HG03469 (cell line): ENCODE results near the gene C6orf47.

Source experiments
- ATAC-seq: cut with Tn5 transposase; IDR thresholded peaks from one replicate; pipeline ENCODE4 v1.9.1; 2021; ENCODE audit warnings: mild to moderate bottlenecking, moderate library complexity, moderate number of reproducible peaks; ENCODE audit not compliant: unreplicated experiment

C6orf47 gene

DNA sequence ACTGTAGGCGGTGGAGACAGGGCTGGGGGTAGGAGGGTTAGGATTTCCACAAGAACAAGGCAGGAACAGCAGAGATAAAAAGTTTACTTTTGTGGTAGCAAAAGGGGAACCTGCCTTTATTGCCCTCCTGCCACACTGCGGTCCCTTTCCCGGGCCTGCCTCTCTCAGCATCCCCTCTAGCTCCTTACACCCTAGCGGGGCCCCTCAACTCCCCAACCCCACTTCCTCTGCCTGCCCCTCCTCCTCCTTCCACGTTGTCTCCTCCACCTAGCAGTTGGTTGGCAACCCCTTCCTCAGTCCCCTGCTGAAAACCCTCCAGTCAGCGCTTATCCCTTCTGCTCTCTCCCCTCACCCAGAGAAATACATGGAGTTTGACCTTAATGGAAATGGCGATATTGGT, 44.8 kb downstream of the C6orf47 start:
- no peak for ATAC-seq

DNA sequence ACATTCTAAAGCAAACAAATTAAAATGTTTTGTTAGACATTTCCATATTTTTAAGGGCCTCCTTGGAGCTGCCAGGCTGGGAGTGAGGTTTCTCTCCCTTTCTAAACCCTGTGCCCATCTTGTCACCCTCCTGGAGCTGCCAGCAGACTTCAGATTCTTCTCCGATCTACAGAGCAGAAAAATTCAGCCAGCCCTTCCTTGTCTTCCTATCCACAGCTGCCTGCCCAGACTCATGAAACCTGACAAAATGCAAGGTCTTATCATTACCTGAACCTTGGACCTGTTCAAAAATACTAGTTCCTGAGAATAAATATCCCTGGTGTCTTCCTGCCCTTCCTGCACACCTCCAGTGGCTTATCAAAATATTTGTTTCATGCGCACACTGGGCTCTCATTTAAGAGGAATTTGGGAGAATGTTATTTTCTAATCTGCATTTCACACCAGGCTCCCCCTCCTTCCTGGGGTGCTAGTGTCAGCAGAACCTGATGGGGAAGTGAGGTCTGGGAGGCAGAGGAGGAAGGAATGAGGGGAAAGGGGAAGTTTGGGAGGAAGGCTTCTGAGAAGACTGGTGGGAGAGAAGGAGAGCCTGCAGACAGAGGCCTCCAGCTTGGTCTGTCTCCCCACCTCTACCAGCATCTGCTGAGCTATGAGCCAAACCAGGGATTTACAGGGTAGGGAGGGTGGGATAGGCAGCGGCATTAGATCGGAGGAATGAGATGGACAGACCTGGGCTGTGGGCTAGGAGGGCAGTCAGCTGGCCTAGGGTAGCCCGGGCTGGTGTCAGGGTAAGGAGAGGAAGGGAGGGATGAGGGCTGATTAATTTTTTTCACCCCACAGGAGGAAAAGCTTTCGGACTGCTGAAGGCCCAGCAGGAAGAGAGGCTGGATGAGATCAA, 45.6 kb downstream of the C6orf47 start, which contains the start of gene AIF1:
Gene AIF1 (plus strand): TSS at position 551 of the 895 bp plus-strand sequence. CDS start 96 bp downstream, at position 647.
- ATAC-seq = no peak

DNA sequence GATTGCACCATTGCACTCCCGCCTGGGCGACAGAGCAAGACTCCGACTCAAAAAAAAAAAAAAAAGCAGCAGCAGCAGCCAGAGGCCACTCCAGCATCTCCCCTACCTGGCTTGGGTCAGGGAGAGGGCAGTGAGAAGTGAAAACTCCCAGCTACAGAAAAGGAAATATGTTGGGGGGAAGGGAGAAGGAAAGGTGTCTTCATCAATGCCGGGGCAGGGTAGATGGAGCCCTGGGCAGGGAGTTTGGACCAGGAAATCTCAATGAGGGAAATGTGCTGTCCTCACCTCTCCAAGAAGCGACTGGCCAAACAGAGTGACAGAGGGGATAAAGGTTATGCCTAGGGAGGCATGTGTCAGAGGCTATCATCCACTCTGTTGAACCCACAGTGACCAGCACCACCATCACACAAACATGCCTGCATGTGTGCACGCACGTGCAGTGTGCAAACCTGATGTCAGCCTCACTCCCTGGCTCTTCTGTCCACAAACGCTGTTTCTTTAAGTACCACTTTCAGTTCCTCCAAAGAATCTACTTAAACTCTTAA, 46.4 kb downstream of the C6orf47 start:
- no peak for ATAC-seq

DNA sequence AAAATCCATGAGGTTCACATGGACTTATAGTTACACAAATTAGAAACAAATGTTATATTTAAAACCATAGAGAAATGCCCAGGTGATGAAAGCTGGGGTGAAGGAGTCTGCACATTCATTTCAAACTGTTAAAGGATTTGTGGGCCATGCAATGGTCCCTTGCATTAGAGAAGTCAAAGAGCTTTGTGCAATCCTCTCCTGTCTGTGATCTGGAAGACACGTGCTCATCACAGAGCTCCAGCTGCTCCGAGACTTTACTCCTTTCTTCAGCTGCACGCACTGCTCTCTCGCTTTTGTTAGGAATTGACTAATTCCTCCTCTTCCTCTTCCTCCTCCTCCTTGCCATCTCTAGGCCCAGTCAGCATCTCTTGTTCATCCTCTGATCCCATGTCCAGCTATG, 49.6 kb downstream of the C6orf47 start:
- no peak for ATAC-seq

DNA sequence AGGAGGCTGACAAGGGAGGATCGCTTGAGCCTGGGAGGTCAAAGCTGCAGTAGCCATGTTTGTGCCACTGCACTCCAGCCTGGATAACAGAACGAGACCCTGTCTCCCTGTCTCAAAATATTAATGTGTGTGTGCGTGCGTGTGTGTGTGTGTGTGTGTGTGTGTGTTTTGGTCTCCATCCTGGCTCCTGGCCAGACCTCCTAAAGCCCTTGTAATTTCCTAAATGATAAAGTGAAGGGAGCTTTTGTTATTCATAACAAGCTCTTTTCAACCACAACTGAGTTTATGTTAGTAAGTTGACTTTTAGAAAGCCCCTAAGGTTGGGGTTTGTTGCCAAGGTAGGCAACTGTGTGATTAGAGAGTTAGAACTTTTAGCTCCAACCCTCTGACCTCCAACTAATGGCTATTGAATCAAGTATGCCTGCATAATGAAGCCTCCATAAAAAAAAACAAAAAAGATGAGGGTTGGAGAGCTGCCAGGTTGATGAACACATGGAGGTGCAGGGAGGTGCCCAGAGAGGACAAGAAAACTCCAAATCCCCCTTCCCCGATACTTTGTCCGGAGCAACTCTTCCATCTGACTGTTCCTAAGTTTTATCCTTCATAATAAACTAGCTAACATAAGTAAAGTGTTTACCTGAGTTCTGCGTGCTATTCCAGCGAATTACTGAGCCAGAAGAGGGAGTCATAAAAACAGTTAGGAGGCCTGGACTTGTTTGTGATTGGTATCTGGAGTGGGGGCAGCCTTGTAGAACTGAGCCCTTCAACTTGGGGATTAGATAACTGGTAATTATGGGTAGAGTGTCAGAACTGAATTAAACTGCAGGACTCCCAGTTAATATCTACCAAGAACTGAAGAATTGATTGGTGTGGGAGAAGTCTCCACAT, 50.8 kb downstream of the C6orf47 start:
- ATAC-seq = no peak
